NCI-H1436 treated with DMSO at 0.1 percent for 48 hours (cell line): ENCODE results near the gene ZNF532.

Experiments used
- DNase-seq: peaks from one replicate; lab custom pipeline; 2025; lab: John Stamatoyannopoulos, UW

Gene ZNF532

DNA sequence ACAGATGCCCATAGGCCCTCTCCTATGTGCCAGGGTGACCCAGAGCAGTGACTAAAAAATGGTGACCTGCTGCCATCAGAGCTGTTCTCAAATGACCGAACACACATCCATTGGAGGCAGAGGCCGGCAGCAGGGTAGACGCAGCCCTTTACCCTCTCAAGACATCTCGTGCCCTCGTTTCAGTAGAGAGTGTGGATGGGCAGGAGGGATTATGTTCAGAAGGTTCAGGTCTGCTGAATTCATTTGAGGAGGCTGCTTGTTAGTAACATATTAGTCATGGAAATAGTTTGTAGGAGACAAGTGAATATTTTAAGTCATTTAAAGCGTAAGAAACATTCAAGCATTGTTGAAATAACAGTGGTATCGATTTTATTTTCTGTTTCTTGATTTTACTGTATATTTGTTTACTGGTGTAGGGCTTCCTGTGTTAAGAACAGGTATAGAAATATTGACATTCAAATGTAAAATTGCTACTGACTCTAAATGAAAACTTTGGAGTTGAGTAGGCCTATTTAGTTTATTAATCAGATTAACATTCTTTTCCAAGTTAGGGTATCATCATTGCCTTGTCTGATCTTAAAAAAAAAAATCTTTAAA, 82.6 kb downstream of the ZNF532 start:
- no peak for DNase-seq

GRCh38 chr18:58949031-58949430, 84.4 kb downstream of the ZNF532 start:
- DNase-seq = no peak

- no peak for DNase-seq
Measured at GRCh38 chr18:58951986-58952702, 87.5 kb downstream of the ZNF532 start.

- DNase-seq = no peak
Measured at GRCh38 chr18:58952858-58953257, 88.2 kb downstream of the ZNF532 start.

DNA sequence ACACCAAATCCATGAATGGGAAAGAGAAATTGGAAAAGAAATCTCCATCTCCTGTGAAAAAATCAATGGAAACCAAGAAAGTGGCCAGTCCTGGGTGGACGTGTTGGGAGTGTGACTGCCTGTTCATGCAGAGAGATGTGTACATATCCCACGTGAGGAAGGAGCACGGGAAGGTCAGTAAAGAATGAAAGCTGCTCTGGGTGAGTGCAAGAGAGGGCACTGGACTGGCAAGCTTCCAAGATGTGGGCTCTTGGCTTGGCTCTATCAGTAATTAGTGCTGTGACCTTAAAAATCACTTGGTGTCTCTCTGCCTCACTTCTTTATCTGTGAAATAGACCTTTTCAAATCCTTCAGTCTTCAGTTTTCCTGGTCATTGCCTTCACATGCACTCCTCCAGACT, 89.0 kb downstream of the ZNF532 start:
- no peak for DNase-seq

DNA sequence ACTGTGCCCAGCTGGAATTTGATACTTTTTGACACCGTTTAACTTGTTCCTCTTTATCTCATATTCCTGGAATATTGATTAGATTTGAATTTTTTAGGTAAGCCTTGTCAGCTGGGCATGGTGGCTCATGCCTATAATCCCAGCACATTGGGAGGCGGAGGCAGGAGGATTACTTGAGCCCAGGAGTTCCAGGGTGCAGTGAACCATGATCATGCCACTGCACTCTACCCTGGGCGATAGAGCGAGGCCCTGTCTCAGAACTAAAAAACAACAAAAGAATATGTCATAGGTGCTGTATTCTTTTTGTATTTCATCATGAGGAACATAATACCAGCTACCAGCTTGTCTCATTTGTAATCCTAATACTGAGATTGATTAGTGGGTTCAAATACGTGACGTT, 90.3 kb downstream of the ZNF532 start:
- DNase-seq = no peak

DNA sequence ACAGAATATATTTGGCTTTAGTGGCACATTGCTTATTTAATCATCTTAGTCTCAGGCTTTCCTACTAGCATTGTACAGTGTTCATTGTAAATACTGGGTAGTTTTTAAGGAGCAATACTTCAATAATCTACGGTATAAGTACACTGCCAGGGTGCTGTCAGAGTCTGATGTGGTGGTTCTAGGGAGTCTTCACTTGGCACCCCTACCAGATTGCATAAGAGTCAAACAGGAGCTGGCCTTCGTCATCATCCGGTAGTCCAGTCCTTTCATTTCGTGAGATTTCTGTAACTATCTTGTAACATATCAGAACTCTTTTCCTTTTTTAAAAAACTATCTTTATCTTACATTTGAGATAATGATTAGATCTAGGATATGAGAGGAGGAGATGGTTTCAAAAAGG, 91.1 kb downstream of the ZNF532 start:
- no peak for DNase-seq

DNA sequence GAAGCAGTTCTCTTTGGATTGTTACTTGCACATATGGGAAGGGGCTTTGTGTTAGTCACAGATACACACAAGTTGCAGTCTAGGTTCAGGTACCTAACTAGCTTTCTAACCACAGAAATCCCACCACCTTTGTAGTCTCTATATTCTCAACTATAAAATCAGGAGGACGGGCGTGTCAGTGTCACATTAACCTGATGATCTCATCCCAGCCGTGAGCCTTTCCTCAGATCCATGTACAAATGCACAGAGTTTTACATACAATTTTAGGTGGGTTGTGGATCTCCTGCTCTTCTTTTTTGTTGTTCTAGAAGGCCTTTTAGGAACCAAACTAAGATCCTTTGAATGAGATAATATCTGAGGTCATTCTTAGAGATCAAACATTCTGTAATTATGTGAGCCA, 94.0 kb downstream of the ZNF532 start:
- no peak for DNase-seq

- DNase-seq = no peak
Measured at GRCh38 chr18:58960508-58960907, 95.8 kb downstream of the ZNF532 start.

- no peak for DNase-seq
Measured at GRCh38 chr18:58960946-58961722, 96.5 kb downstream of the ZNF532 start.

DNA sequence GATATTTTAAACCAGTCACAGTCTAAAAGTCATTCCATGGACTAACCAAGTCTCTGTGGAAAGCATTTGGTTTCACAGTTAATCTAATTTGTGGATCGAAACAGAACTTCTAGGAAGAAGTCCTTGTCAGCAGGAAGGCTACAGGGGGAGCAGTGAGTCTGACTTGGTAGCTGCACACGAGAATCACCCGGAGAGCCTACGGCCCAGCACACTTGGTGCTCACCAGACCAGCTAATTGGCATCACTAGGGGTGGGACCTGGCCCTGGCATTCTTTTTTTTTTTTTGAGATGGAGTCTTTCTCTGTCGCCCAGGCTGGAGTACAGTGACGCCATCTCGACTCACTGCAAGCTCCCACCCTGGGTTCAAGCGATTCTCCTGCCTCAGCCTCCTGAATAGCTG, 97.7 kb downstream of the ZNF532 start:
- no peak for DNase-seq

DNA sequence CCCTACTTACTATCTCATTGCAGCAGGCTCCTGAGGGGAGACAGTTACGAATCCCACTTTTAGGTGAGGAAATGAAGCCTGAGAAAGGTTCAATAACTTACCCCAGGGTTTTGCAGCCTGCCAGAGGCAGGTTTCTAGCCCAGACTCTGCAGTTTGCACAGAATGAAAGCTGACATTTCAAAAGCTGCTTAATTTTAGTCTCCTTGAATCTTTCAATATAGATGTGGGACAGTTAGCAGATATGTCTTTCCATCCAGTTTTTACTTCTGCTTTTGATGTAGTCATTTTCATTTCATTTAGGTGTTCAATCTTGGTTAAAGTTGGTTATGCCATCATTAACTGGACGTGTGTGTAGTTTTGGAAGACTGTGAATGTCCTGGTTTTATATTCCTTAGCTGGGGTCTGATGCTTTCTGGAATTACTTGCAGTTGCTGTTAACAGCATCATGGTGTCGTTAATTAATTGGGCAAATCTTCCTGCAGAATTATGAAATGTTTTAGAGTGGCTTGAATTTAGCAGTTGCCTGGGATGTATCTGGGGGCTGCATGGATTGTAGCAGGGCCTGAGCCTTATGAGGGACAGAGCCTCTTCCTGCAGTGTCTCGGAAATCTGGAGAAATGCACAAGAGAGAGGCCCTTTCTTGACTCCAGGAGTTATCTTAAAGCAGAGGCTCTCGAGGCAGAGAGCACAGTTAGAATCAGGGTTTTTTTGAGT, 100.8 kb downstream of the ZNF532 start:
- DNase-seq = no peak

DNA sequence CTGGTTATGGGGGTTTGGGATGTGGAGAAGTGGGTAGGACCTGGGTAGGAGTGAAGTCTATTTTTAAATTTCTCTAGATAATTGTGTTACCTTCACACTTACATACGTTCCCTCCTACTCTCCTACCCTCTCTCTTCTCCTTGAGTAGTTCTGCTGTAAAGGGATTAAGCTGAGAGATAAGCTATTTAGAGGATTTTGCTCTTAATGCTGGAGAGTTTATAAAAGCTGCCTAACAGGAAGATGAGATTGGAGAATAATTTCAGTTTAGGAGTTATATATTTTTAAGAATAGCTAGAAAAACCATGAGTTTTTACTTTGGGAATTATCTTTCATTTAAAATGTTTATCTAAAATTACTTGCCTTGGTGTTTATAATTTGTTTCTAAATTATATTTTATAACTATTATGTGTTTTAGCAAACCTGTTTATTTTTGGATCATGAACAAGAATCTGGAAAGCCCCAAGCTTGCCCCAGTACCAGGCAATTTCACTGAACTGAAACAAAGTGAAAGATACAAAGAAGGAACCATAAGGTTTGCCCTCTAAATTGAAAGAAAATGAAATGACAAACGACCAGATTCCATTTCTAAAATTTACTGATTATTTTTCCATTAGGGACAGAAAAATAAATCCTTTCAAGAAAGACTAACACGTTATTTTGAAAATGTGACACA, 101.5 kb downstream of the ZNF532 start:
- no peak for DNase-seq

DNA sequence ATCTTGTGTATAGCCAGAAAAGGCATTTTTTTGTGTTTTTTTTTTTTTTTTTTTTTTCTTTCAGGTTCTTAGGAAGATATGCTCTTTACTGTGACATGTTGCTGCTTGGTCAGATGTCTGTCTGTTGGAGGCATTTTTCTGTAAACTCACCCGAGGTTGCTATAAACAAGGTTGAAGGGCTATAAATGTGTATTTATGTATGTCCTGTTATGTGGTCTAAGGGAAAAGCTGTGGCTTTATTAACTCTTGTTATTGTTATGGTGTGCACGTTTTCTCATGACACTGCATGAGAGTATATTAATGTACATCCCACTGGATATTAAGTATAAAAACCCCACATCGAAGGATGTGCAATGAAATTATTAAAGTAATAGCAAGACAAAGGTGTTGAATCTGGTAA, 102.0 kb downstream of the ZNF532 start:
- no peak for DNase-seq

DNA sequence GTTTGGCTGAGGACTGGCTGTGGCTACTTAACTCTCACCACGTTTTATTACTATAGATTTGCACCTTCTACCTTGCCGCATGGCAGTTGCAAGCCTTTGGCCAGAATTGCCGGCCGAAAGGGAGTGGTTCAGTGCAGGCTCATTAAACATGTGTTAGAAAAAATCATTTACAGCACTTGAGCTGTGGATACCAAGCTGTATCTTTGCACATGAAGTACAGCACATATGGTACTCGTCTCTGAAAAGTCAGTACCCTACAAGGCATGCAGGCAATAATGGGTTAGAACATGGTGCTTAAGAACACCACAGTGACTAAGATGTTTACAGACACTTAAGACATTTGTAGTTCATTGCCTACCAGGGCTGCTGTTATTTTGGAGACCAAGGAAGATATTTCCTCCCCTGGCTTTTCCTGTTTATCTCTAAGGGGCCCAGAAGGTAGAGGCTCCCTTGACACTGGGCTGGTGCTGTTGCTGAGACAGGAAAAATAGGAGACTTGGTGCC, 103.1 kb downstream of the ZNF532 start:
- DNase-seq = no peak

- no peak for DNase-seq
Measured at GRCh38 chr18:58970943-58971790, 106.5 kb downstream of the ZNF532 start.

DNA sequence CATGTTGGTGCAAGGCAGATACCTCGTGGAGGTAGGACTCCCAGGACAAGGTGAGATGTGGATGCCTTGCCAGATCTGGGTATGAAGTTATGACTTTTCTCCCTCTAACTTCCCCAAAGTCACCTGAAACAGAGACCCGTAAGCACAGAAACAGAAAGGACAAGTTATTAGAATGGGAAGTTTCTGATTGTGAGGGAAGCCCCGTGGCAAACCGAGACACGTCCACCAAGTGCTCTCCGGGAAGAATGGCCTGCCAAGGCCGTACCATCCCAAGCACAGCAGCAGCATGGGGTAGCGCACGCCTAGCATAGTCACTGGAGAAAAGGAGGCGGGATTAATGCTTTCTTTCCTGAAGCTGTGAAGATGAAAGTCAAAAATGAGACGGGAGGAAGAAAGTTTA, 110.6 kb downstream of the ZNF532 start:
- DNase-seq = no peak

GRCh38 chr18:58975781-58976180, 111.1 kb downstream of the ZNF532 start:
- no peak for DNase-seq

- no peak for DNase-seq
Measured at GRCh38 chr18:58977223-58977622, 112.5 kb downstream of the ZNF532 start.

- DNase-seq = no peak
Measured at GRCh38 chr18:58977801-58978200, 113.1 kb downstream of the ZNF532 start.

- no peak for DNase-seq
Measured at GRCh38 chr18:58978916-58979315, 114.2 kb downstream of the ZNF532 start.
